Sigmoid colon (tissue), 3 donors: ENCODE measurements around the gene HAUS3.

Source experiments
- CTCF ChIP-seq, 4 experiments: fragments of 450-650 bp in 3 of 4; fragments of 200-600 bp in 1 of 4; IDR thresholded peaks; one replicate each; pipeline ENCODE4 v1.5.1; 2016 to 2019; ENCODE audit warnings: antibody characterized with exemption in 4 of 4, mild to moderate bottlenecking in 3 of 4, moderate library complexity in 2 of 4
- POLR2A ChIP-seq, 2 donors: fragments of 450-650 bp; IDR thresholded peaks; one replicate each; pipeline ENCODE4 v1.6.1; 2016; ENCODE audit warnings: antibody characterized with exemption in 2 of 2, mild to moderate bottlenecking in 2 of 2, moderate library complexity in 2 of 2

GRCh38 chr4:2255501-2256155, 13.7 kb upstream of the HAUS3 start:
- TF ChIP-seq POLR2A (IDR thresholded peaks at IDR 0.05) (no peak), CTCF (IDR thresholded peaks at IDR 0.05) (no peak)
